HG03354 (cell line): ENCODE data around the gene TTC23.

ENCODE experiments used
- ATAC-seq: cut with Tn5 transposase; IDR thresholded peaks from one replicate; pipeline ENCODE4 v1.9.1; 2021; ENCODE audit warnings: mild to moderate bottlenecking; ENCODE audit not compliant: unreplicated experiment, poor library complexity, severe bottlenecking

The TTC23 gene

DNA sequence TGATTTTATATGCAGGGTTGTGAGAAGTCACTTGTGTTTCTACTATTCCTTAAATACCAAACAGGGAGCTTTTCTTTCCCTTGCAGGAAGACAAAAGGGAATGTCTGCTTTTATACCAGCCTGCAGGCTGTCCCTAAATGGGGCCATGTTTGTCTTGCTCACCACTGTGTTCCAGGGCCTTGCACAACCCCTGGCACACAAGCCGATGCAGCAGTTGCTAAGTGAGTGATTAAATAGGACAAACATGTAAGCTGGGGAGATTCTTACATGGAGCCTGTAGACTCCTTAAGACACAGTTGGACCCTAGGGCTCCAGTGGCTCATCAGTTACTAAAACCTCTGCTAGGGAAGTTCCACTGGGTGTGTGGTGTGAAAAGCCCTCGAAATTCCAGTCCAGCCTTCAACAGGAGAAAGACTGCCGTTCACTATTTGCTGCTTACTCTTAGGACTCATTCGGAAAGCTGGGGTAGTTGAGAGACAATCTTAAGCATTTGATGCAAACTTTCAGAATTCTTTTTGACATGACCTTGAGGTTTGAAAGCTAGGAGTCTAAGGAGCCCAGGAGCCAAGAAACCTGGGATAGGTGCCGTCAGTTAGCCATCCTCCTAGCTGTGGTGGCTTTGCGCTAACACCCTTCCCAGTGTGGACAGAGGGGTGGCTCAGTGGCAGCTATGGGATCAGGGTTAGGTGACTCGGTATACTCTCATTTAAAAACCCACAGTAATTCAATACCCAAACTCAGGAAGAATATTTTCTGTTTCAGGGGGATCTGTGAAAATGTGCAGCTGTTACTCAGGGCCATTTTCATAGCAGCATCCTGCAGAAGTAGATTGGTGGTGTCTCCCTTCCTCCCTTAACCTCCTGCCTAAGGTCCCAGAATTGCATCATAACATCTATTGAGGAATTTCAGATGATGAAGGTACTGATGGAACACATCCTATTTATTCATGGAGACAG lies 105.4 kb downstream of the TTC23 start:
- ATAC-seq = no peak

DNA sequence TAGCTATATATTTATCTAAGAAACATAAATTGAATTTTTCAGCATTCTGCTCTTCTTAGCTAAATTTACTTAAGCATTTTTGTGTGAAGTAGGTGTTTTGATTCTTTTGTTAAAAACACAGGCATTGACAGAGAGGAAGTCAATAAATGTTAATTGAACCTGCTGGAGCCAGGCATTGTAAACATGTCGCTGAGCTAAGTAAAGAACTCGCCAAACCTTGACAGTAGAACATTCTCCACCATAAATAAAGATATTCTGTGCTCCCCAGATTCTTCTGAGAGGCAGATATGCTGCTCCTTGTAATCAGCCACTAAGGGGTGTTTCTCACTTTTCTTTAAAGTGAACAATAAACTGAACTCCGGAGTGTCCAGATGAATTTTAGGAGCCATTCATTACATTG lies 106.1 kb downstream of the TTC23 start:
- ATAC-seq = no peak

DNA sequence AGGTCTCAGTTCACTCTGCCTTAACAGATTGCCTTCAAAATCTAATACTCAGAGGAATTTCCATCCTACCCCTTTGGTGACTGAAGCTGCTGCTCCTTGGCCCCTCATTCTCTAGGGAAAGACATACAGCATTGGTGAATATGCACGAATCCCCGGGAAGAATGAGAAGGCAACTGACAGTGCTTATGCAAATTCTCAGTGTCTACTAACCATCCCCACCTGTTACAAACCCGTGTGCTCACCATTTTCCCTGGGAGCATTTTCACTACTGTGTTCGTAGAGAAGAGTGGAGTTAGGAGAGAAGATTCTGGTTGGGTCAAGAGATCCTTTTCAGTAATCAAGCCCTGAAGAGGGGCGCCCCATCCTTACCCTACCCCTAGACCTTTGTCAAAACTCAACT lies 106.8 kb downstream of the TTC23 start:
- ATAC-seq = no peak

DNA sequence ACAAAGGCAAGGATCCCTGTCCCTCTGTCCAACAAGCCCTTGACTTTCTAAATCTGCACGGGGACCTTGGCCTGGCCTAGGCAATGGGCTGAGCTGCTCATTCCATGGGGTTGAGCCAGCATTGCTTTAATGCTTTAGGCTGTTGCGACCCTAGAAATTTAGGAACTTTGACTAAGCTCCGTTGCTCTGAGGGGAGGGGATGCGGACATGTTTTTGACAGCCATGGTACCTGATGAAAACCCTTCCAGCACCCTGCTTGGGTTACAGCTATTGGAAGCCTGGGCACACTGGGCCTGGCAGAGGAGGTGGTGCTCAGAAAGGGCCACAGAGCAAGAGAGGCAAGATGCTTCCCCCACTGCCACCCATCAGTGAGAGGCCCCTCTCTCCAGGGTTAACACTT lies 107.4 kb downstream of the TTC23 start:
- no peak for ATAC-seq

DNA sequence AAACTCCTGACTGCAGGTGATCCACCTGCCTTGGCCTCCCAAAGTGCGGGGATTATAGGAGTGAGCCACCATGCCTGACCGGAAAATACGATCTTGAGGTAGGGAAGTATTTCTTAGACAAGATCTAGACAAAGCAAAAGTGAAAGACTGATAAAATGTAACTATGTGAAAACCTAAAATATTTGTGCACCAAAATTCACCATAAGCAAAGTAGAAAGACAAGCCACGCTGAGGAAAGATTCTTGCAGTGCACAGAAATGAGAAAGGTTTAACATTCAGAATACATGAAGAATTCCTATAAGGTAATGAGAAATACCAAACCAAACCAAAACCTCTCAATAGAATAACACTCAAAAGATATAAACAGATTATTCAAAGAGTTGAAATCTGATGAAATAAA lies 108.8 kb downstream of the TTC23 start:
- ATAC-seq = no peak

DNA sequence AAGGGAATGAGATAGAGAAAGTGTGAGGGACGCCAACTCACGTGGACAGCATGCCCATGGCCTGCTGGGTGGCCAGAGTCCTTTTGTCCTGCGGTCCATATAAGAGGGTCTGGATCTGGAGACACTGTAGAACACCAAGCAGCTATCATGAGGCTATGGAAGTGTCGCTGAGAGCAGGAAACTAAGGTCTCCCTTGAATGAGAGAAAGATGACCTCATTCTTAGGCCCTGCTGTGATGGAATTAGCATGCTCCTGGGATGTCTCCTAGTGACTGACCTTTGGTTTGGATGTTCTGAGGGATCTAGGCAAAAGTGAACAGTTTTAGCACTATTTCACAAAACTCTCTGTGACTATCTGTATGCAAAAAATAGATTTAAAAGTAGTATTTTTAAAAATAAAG lies 110.1 kb downstream of the TTC23 start:
- no peak for ATAC-seq

DNA sequence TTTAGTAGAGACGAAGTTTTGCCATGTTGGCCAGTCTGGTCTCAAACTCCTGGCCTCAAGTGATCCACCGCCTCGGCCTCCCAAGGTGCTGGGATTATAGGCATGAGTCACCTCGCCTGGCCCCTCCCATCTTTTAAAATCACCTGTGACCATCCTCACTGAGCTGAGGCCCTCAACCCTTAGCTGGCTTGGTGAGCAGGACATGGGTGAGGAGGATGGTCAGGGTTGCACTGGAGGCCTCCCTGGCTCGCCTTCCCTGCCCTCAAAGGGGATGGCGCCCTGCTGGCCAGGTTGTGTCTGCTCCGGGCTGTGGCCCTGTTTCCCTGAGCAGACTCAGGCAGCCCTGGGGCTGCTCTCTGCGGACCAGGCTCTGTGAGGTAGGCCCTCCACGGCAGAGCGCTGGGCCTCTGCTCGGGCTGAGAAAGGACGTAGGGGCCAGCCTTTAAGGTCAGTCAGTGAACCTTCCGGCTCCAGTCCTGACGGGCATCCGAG lies 110.8 kb downstream of the TTC23 start:
- no peak for ATAC-seq

DNA sequence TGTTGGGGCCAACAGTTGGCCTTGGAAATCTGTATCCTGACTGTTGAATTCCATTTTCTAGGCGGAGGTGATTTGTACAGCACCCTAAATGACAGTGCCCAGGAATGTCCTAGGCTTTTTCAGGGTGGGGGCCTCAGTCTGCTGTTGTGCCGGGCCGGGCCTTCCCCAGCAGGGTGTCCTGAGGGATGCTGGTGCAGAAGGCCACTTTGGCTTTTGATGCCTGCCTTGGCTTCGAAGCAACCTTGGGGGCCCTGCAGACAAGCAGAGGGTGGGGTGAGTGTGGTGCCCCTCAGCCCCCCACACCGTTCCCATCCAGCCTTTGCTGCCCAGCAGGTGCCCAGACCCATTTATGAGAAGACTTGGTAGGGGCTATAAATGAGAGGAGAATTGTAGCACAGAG lies 111.5 kb downstream of the TTC23 start:
- ATAC-seq = no peak

DNA sequence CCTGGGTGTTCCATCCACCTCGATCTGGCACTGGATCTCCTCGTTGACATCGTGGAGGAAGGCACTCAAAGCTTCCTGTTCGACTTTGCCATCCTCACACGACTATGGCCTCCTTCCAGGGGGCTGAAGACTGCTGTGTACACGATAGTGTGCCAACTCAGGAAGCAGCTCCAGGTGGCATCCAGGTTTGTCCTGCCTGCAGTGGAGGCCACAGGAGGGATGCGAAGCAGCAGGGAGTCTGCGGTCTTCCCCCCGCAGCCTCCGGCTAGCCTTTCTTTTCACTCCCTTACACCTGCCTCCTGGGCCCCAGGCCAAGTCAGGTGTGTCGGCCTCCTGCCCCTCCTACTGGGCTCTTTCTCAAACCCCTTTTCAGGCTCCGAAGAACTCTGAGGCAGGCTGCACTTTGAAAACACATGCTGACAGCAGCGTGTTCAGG lies 112.3 kb downstream of the TTC23 start:
- ATAC-seq = no peak

DNA sequence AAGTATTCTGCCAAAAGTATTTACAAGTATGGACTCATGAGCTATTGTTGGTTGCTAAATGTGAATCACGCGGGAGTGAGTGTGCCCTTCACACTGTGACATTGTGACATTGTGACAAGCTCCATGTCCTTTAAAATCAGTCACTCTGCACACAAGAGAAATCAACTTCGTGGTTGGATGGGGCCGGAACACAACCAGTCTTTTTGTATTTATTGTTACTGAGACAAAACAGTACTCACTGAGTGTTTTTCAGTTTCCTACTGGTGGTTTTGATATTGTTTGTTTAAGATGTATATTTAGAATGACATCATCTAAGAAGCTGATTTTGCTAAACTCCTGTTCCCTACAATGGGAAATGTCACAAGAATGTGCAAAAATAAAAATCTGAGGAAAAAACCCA lies 114.2 kb downstream of the TTC23 start:
- peak; percentile 80 for ATAC-seq

DNA sequence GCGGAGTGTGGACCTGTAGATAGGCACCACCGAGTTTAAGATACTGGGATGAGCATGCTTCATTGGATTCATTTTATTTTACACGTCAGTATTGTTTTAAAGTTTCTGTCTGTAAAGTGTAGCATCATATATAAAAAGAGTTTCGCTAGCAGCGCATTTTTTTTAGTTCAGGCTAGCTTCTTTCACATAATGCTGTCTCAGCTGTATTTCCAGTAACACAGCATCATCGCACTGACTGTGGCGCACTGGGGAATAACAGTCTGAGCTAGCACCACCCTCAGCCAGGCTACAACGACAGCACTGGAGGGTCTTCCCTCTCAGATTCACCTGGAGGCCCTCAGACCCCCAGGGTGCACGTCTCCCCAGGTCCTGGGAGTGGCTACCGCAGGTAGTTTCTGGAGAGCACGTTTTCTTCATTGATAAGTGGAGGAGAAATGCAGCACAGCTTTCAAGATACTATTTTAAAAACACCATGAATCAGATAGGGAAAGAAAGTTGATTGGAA lies 115.0 kb downstream of the TTC23 start:
- no peak for ATAC-seq

DNA sequence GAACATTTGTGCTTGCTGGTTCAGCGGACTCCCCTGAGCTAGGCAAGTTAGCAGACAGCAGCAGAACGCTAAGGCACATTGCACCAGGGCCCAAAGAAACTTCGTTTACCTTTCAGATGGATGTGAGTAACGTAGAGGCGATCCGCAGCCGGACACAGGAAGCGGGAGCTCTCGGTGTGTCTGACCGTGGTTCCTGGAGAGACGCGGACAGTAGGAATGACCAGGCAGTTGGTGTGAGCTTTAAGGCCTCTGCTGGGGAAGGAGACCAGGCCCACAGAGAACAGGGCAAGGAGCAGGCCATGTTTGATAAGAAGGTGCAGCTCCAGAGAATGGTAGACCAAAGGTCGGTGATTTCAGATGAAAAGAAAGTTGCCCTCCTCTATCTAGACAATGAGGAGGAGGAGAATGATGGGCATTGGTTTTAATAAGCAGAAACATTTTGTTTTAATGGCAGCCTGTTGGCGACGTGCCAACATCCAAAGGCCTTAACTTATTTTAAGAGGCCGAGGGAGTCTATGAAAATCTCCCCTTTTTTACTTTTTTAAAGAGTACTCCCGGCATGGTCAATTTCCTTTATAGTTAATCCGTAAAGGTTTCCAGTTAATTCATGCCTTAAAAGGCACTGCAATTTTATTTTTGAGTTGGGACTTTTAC lies 116.6 kb downstream of the TTC23 start:
- no peak for ATAC-seq

DNA sequence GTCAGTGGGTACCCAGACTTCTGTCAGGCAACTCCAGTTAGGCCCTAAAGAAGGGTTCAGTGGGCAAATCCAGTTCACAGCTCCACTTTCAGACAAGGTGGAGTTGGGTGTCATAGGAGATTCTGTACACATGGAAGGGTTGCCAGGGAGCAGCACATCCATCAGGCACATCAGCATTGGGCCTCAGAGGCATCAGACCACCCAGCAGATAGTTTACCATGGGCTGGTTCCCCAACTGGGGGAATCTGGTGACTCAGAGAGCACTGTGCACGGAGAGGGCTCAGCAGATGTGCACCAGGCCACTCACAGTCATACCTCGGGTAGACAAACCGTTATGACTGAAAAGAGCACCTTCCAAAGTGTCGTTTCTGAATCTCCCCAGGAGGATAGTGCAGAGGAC lies 117.3 kb downstream of the TTC23 start:
- no peak for ATAC-seq

DNA sequence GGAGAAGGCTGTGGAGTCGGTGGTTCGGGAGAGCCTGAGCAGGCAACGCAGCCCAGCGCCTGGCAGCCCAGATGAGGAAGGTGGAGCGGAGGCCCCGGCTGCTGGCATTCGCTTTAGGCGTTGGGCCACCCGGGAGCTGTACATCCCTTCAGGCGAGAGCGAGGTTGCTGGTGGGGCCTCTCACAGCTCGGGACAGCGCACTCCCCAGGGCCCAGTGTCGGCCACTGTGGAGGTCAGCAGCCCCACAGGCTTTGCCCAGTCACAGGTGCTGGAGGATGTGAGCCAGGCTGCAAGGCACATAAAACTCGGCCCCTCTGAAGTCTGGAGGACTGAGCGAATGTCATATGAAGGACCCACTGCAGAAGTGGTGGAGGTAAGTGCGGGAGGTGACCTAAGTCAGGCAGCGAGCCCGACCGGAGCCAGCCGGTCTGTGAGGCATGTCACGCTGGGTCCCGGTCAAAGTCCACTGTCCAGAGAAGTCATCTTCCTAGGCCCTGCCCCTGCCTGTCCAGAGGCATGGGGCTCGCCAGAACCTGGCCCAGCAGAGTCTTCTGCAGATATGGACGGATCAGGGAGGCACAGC lies 117.8 kb downstream of the TTC23 start:
- no peak for ATAC-seq

DNA sequence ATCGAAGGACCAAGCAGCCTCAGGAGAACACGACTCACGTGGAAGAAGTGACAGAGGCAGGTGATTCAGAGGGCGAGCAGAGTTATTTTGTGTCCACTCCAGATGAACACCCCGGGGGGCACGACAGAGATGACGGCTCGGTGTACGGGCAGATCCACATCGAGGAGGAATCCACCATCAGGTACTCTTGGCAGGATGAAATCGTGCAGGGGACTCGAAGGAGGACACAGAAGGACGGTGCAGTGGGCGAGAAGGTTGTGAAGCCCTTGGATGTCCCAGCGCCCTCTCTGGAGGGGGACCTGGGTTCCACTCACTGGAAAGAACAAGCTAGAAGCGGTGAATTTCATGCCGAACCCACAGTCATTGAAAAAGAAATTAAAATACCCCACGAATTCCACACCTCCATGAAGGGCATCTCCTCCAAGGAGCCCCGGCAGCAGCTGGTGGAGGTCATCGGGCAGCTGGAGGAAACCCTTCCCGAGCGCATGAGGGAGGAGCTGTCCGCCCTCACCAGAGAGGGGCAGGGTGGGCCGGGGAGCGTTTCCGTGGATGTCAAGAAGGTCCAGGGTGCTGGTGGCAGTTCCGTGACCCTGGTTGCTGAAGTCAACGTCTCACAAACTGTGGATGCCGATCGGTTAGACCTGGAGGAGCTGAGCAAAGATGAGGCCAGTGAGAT lies 118.5 kb downstream of the TTC23 start:
- ATAC-seq = no peak

DNA sequence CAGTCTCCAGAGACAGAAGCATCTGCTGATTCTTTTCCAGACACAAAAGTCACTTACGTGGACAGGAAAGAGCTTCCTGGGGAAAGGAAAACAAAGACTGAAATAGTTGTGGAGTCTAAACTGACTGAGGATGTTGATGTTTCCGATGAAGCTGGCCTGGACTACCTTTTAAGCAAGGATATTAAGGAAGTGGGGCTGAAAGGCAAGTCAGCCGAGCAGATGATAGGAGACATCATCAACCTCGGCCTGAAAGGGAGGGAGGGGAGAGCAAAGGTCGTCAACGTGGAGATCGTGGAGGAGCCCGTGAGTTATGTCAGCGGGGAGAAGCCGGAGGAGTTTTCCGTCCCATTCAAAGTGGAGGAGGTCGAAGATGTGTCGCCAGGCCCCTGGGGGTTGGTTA lies 119.1 kb downstream of the TTC23 start:
- ATAC-seq = no peak

DNA sequence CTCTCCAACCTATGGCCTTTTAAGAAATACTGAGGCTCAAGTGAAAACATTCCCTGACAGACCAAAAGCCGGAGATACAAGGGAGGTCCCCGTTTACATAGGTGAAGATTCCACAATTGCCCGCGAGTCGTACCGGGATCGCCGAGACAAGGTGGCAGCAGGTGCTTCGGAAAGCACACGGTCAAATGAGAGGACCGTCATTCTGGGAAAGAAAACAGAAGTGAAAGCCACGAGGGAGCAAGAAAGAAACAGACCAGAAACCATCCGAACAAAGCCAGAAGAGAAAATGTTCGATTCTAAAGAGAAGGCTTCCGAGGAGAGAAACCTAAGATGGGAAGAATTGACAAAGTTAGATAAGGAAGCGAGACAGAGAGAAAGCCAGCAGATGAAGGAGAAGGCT lies 119.7 kb downstream of the TTC23 start:
- ATAC-seq = no peak

DNA sequence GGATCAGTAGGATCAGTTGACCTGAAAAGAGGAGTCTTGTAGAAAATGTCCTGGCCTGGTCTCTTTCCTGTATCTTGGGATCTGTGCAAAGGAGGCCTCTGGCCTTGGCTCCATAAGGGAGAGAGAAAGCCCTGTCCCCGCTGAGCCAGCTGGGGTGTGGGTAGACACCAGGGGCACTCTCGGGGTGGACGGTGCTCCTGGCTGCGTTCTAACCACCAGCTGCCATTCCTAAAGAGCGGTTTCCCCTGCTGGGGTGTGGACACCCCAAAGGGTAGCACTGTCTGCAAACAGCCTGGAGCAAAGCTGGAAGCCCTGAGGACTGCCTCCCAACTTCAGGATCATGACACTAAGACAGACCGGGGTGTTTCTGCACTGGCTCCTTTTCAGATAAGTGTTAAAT lies 121.0 kb downstream of the TTC23 start:
- no peak for ATAC-seq

DNA sequence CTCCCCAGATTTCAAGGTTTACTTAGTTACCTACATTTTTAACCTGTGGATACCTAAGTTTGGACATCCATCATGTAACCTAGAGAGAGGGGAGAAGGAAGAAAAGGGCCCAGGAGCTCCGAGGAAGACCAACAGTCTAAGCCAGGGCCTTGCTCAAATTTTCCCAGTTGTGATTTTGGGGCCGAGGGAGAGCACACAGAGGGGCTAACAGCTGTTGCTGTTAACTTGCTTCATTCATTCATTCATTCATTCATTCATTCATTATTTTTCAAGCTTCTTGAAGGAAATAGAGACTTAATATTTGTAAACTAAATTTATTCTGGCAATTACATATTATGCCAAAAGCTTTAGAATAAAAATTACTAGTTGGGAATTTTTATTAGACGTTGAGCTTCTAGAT lies 121.6 kb downstream of the TTC23 start:
- no peak for ATAC-seq

DNA sequence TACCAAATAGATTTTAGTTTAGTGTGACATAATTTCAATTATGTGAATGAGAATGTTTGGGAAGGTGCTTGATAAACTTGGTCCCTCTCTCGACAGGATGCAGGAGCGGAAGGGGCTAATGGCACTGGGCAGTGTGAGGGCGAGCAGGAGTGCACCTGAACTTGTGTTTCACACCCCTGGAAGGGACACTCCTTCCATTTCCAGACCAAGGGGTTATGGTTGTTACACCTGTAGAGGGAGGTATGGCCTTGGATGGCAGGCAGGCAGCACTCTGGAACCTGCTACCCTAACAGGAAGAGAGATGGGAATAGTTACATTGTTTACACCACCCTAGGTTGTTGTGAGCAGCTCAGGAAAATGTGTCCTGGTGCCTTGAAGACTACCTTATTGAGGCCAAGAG lies 122.5 kb downstream of the TTC23 start:
- ATAC-seq = no peak
